Measurements from ENCODE around the gene MORN5. TPM values are rescaled to one million over a fixed set of nuclear protein-coding genes. Genes with fewer than 3 reads are reported as not detected.

Gene MORN5
- total and polyA plus RNA-seq, 2 donors from 2014 or later: 1.6 to 5.6 TPM

DNA sequence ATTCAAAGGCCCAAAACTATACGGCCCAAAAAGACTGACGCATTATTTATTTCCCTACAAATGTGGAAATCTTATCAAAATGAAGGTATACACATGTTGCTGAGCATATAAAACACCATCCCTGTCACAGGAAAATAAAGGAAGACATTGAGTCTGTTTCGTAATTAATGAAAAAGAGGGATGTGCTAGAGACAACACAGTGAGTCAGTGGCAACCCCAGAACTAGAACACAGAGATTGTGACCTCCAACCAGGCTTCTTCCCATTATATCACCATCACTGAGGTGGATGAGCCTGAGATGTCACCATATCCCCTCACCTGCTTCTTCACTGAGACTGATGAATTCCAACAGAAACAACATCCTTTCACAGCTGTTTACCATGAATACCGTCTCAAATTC lies 3.9 kb upstream of the MORN5 start:
- peak overlapping the region in 1 of 3 donors; percentile 6 for H3K4me3 ChIP-seq (ENCODE audit: low read length in 3 of 3)
- H3K27ac ChIP-seq (ENCODE audit: low read depth in 2 of 2, low read length in 2 of 2): no peak overlapping the region
- H3K36me3 ChIP-seq (ENCODE audit: control insufficient read depth in 2 of 3, insufficient read depth in 3 of 3, low read length in 3 of 3): peaks cover 0 to 13% (median 6%) of the 10 kb centered on the region in 3 donors
- no peaks in the 10 kb centered on the region for H3K9me3 ChIP-seq (ENCODE audit: control insufficient read depth in 2 of 3, insufficient read depth in 1 of 3, low read length in 3 of 3)
- no peaks in the 10 kb centered on the region for H3K27me3 ChIP-seq (ENCODE audit: control insufficient read depth, insufficient read depth, low read length)
- intact Hi-C loops (cut with DNase I): no loop called here
- TF ChIP-seq, protein P1, sequence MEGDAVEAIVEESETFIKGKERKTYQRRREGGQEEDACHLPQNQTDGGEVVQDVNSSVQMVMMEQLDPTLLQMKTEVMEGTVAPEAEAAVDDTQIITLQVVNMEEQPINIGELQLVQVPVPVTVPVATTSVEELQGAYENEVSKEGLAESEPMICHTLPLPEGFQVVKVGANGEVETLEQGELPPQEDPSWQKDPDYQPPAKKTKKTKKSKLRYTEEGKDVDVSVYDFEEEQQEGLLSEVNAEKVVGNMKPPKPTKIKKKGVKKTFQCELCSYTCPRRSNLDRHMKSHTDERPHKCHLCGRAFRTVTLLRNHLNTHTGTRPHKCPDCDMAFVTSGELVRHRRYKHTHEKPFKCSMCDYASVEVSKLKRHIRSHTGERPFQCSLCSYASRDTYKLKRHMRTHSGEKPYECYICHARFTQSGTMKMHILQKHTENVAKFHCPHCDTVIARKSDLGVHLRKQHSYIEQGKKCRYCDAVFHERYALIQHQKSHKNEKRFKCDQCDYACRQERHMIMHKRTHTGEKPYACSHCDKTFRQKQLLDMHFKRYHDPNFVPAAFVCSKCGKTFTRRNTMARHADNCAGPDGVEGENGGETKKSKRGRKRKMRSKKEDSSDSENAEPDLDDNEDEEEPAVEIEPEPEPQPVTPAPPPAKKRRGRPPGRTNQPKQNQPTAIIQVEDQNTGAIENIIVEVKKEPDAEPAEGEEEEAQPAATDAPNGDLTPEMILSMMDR (IDR thresholded peaks at IDR 0.05; ENCODE audit: borderline replicate concordance, extremely low read depth, insufficient read depth): no peak
- FAIRE-seq (no peak), DNase-seq (no peak)
- no peak overlapping the region for H3K9ac ChIP-seq (ENCODE audit: low read length in 3 of 3)
- H3K4me1 ChIP-seq (ENCODE audit: control insufficient read depth in 2 of 3, insufficient read depth in 2 of 3, low read depth in 1 of 3, low read length in 3 of 3): peaks cover 0 to 9% (median 0%) of the 10 kb centered on the region in 3 donors

DNA sequence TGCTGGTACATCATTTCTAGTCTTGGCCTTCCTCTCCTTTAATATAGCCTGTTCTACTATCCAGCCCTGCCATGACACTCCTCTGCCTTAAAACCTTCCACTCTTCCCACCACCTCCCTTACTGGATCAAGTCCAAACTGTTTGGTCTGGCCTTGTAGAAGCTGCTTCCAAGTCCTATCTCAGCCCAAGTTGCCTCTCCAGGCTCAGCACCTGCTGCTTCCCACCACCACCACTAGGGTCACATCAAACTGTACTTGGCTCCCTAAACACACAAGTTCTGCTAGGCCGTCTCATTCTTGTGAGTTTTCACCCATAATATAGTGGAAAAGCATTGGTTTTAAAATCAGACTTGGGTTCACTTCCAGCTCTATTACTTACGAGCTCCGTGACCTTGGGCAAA lies 1.5 kb upstream of the MORN5 start:
- peak in 2 of 5 donors; percentile 25 to 40 for DNase-seq
- H3K4me1 ChIP-seq (ENCODE audit: control insufficient read depth in 2 of 3, insufficient read depth in 2 of 3, low read depth in 1 of 3, low read length in 3 of 3): peaks cover 0 to 9% (median 0%) of the 10 kb centered on the region in 3 donors

DNA sequence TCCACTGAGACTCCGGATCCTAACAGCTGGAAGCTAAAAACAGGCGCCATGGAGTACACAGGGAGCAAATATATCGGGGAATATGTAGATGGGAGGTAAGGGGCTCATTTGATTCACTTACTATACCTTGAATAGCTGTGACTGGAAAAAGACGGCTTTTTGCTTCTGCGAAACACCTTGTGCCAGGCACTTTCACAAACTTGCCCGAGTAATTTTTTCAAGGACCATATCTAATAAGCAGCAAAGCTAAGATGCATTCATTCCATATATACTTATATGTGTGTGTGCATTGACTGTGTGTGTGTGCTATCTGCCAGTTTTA lies 178 bp downstream of the MORN5 start:
- Histone ChIP-seq H3K27me3 (ENCODE audit: control insufficient read depth, insufficient read depth, low read length) (no peaks in the 10 kb centered on the region), H3K27ac (ENCODE audit: low read depth in 2 of 2, low read length in 2 of 2) (no peak overlapping the region), H3K4me1 (ENCODE audit: control insufficient read depth in 2 of 3, insufficient read depth in 2 of 3, low read depth in 1 of 3, low read length in 3 of 3) (peaks cover 0 to 9% (median 0%) of the 10 kb centered on the region in 3 donors), H3K36me3 (ENCODE audit: control insufficient read depth in 2 of 3, insufficient read depth in 3 of 3, low read length in 3 of 3) (no peaks in the 10 kb centered on the region), H3K9me3 (ENCODE audit: control insufficient read depth in 2 of 3, insufficient read depth in 1 of 3, low read length in 3 of 3) (peaks cover 0 to 7% (median 2%) of the 10 kb centered on the region in 3 donors), H3K9ac (ENCODE audit: low read length in 3 of 3) (peak overlapping the region in 2 of 3 donors; percentile 45 to 96), H3K4me3 (ENCODE audit: low read length in 3 of 3) (peak overlapping the region; percentile 96 to 99 (median 97))
- TF ChIP-seq, protein P1 (IDR thresholded peaks at IDR 0.05; ENCODE audit: borderline replicate concordance, extremely low read depth, insufficient read depth): no peak
- DNase-seq (no peak), FAIRE-seq (no peak)
- intact Hi-C loops (cut with DNase I): no loop called here

More for the DNA sequence above, 1.5 kb upstream of the MORN5 start:
- no peaks in the 10 kb centered on the region for H3K36me3 ChIP-seq (ENCODE audit: control insufficient read depth in 2 of 3, insufficient read depth in 3 of 3, low read length in 3 of 3)
- FAIRE-seq: no peak
- no peak overlapping the region for H3K9ac ChIP-seq (ENCODE audit: low read length in 3 of 3)
- H3K9me3 ChIP-seq (ENCODE audit: control insufficient read depth in 2 of 3, insufficient read depth in 1 of 3, low read length in 3 of 3): peaks cover 0 to 7% (median 2%) of the 10 kb centered on the region in 3 donors
- intact Hi-C loops (cut with DNase I): no loop called here
- H3K4me3 ChIP-seq (ENCODE audit: low read length in 3 of 3): peak overlapping the region in 2 of 3 donors; percentile 36 to 45
- H3K27me3 ChIP-seq (ENCODE audit: control insufficient read depth, insufficient read depth, low read length): no peaks in the 10 kb centered on the region
- TF ChIP-seq, protein P1 (IDR thresholded peaks at IDR 0.05; ENCODE audit: borderline replicate concordance, extremely low read depth, insufficient read depth): peak; percentile 30
- H3K27ac ChIP-seq (ENCODE audit: low read depth in 2 of 2, low read length in 2 of 2): no peak overlapping the region

DNA sequence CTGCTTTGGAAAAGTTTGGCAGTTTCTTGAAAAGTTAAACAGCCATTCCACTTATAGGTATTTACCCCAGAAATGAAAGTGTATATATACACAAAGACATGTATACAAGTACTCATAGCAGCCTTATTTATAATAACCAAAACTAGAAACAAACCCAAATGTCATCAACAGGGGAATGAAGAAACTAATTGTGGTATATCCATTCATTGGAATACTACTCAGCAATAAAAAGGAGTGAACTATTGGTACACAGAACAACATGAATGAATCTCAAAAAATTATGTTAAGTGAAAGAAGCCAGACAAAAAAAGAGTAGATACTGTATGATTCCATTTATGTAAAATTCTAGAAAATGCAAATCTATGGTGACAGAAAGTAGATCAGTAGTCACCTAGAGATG lies 2.7 kb downstream of the MORN5 start:
- intact Hi-C loops (cut with DNase I): no loop called here
- Histone ChIP-seq H3K36me3 (ENCODE audit: control insufficient read depth in 2 of 3, insufficient read depth in 3 of 3, low read length in 3 of 3) (no peaks in the 10 kb centered on the region), H3K9me3 (ENCODE audit: control insufficient read depth in 2 of 3, insufficient read depth in 1 of 3, low read length in 3 of 3) (peaks cover 0 to 7% (median 2%) of the 10 kb centered on the region in 3 donors), H3K27ac (ENCODE audit: low read depth in 2 of 2, low read length in 2 of 2) (no peak overlapping the region), H3K9ac (ENCODE audit: low read length in 3 of 3) (no peak overlapping the region), H3K4me3 (ENCODE audit: low read length in 3 of 3) (no peak overlapping the region), H3K4me1 (ENCODE audit: control insufficient read depth in 2 of 3, insufficient read depth in 2 of 3, low read depth in 1 of 3, low read length in 3 of 3) (peaks cover 0 to 9% (median 0%) of the 10 kb centered on the region in 3 donors), H3K27me3 (ENCODE audit: control insufficient read depth, insufficient read depth, low read length) (no peaks in the 10 kb centered on the region)
- DNase-seq (no peak), FAIRE-seq (no peak)
- TF ChIP-seq, protein P1 (IDR thresholded peaks at IDR 0.05; ENCODE audit: borderline replicate concordance, extremely low read depth, insufficient read depth): no peak

Data from kidney (tissue), 14 donors.